GM23248 (cell line): ENCODE results near the gene MYH9.

Experiments used
- EZH2 ChIP-seq: fragments of 200-600 bp; sonication (generic); IDR thresholded peaks from 2 replicates; pipeline ENCODE4 v1.6.1; 2018; ENCODE audit warnings: antibody characterized with exemption, mild to moderate bottlenecking; ENCODE audit not compliant: insufficient read depth, poor library complexity, severe bottlenecking
- EZH2phosphoT487 ChIP-seq: fragments of 200-600 bp; sonication (generic); IDR thresholded peaks from 2 replicates; pipeline ENCODE4 v1.6.1; 2018; ENCODE audit warnings: antibody characterized with exemption, moderate library complexity, mild to moderate bottlenecking, low read depth; ENCODE audit not compliant: insufficient read depth

GRCh38 chr22:36344106-36344827, 43.5 kb downstream of the MYH9 start:
- TF ChIP-seq EZH2, result no peak
- no peak for TF ChIP-seq EZH2phosphoT487
